ENCODE results near the gene ANKRD36C.
"Not testable (repeated sequence)": the region's sequence is repeated elsewhere in the genome, so short reads cannot be mapped to it uniquely, and the experiment has no call there.

The ANKRD36C gene

GRCh38 chr2:95793970-95794369 lies 197.7 kb downstream of the ANKRD36C start:
- H3K4me3 ChIP-seq (replicated peaks in 1 of 2; ENCODE audit: low read depth in 2 of 2, low read length in 2 of 2); DNase-seq (ENCODE audit: low read depth in 2 of 2): not testable (repeated sequence)

- H3K4me3 ChIP-seq (replicated peaks in 1 of 2; ENCODE audit: low read depth in 2 of 2, low read length in 2 of 2); DNase-seq (ENCODE audit: low read depth in 2 of 2): not testable (repeated sequence)
Measured at GRCh38 chr2:95790180-95790579, 201.4 kb downstream of the ANKRD36C start.

GRCh38 chr2:95789385-95789784 lies 202.2 kb downstream of the ANKRD36C start:
- not testable (repeated sequence) for DNase-seq (ENCODE audit: low read depth in 2 of 2); H3K4me3 ChIP-seq (replicated peaks in 1 of 2; ENCODE audit: low read depth in 2 of 2, low read length in 2 of 2)

GRCh38 chr2:95788642-95789041 lies 203.0 kb downstream of the ANKRD36C start:
- not testable (repeated sequence) for H3K4me3 ChIP-seq (replicated peaks in 1 of 2; ENCODE audit: low read depth in 2 of 2, low read length in 2 of 2); DNase-seq (ENCODE audit: low read depth in 2 of 2)
